ENCODE data around the gene RPRD1B. TPM values are rescaled to one million over a fixed set of nuclear protein-coding genes. Genes with fewer than 3 reads are reported as not detected.

The RPRD1B gene
- total RNA-seq, 4 donors from 2014 or later = 44.5 to 55.4 (median 52.4) TPM

DNA sequence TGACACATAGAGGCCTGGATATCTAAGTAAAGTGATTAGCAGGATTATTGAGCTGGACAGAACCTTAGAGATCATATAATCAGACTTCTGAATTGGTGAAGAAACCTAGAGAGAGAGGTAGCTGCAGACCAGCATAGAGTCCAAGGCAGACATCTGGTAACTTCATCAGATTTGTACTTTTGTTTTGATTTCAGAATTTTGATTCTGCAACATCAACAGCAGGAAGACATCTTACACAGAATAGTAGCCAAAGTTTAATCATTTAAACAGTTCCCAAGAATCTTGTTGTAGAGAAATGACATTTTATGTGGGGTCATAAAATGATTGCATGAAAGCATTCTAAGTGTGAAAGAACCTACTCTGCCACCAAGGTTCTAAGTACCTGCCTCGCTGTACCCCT is 39.4 kb downstream of the RPRD1B start:
- peaks cover 0 to 50% (median 0%) of the 10 kb centered on the region in 3 donors for H3K36me3 ChIP-seq
- no peak for TF ChIP-seq POLR2A (IDR thresholded peaks at IDR 0.05)
- TF ChIP-seq, protein P1, sequence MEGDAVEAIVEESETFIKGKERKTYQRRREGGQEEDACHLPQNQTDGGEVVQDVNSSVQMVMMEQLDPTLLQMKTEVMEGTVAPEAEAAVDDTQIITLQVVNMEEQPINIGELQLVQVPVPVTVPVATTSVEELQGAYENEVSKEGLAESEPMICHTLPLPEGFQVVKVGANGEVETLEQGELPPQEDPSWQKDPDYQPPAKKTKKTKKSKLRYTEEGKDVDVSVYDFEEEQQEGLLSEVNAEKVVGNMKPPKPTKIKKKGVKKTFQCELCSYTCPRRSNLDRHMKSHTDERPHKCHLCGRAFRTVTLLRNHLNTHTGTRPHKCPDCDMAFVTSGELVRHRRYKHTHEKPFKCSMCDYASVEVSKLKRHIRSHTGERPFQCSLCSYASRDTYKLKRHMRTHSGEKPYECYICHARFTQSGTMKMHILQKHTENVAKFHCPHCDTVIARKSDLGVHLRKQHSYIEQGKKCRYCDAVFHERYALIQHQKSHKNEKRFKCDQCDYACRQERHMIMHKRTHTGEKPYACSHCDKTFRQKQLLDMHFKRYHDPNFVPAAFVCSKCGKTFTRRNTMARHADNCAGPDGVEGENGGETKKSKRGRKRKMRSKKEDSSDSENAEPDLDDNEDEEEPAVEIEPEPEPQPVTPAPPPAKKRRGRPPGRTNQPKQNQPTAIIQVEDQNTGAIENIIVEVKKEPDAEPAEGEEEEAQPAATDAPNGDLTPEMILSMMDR (IDR thresholded peaks at IDR 0.05) = no peak
- H3K27me3 ChIP-seq = no peaks in the 10 kb centered on the region
- H3K4me3 ChIP-seq = no peak overlapping the region
- no peak for DNase-seq
- peaks cover 0 to 16% (median 0%) of the 10 kb centered on the region in 4 donors for H3K4me1 ChIP-seq
- no peaks in the 10 kb centered on the region for H3K9me3 ChIP-seq
- peak overlapping the region in 2 of 4 donors; percentile 8 to 34 for H3K27ac ChIP-seq

DNA sequence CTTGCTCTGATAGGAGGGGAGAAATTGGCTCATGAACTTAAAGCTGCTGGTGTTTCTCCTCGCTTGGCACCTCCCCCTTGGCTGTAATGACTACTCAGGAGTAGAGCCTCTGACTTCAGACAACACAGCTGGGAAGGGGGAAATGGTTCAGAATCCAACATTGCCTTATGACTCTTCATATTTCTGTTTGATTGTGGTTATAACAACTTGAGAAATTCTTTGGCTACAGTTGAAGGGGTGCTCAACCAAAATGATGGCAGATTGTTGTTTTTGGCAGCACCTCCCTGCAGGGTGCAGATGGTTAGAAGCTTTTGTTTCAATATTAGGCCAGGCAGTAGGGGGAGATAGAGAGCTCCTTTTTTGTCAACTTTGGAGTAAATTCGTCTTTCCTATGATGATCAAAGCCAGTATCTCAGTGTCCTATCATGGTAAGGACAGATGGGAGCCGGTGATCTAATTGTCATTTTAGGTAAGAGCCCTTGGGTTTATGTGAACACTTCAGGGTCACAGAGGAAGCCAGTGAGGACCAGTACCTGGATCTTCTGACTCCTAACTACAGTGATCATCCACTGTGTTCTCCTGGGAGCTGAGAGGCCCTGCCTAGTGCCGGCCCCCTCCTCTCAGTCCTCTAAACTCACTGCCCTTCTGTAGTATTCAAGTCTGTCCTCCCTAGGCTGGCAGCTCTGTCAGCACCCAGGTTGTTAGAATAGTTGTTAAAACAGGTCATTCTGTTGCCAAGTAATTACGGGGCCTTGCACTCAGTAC is 39.9 kb downstream of the RPRD1B start:
- Histone ChIP-seq H3K36me3 (peaks cover 0 to 45% (median 0%) of the 10 kb centered on the region in 3 donors), H3K27ac (peak overlapping the region in 3 of 4 donors; percentile 22 to 68 (median 47)), H3K4me1 (peaks cover 0 to 16% (median 0%) of the 10 kb centered on the region in 4 donors), H3K4me3 (no peak overlapping the region), H3K27me3 (no peaks in the 10 kb centered on the region), H3K9me3 (no peaks in the 10 kb centered on the region)
- TF ChIP-seq, protein P1 (IDR thresholded peaks at IDR 0.05) = peak; percentile 61 to 91 (median 76)
- no peak for TF ChIP-seq POLR2A (IDR thresholded peaks at IDR 0.05)
- DNase-seq = peak in 1 of 3 donors; percentile 57

DNA sequence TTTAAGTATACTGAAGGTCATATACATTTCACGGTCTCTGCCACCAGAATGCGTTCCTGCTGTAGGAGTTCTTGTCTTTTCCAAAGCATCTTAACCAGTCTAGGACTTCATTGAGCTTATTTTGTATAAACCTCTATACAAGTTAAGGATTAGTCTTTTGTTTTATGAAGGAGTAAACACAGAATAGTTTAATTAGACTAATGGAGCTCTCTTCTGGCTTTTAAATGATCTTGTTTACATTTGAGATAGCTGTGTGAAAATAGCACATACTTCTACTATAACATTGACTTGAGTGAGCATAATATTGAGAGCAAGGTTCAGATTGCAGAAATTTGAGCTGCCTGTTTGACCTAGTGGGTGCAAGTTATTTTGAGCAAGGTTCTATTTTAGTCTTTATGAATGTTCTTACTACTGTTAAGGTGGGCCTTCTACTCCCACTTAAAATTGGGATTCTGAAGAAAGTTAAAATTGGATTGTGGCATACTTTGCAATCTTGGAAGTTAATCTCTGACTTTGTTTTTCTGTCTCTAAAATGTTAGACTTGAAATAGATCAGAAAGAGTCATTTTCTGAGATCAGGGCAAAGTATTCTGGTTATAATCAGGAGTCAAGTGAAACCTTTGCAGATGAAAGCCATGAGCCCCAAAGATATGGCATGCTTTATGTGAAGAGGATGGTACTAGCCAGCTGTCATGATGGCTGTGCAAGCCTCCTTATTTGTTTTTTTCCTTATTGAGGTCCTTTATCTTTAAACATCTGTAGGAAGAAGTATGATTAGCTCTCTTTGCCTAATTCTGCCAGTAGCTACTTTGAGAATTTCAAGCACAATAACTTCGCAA is 41.8 kb downstream of the RPRD1B start:
- H3K27me3 ChIP-seq = no peaks in the 10 kb centered on the region
- H3K36me3 ChIP-seq = peaks cover 0 to 34% (median 0%) of the 10 kb centered on the region in 3 donors
- H3K4me3 ChIP-seq = no peak overlapping the region
- DNase-seq = no peak
- H3K27ac ChIP-seq = peak overlapping the region in 3 of 4 donors; percentile 18 to 68 (median 39)
- TF ChIP-seq, protein P1 (IDR thresholded peaks at IDR 0.05) = no peak
- no peak for TF ChIP-seq POLR2A (IDR thresholded peaks at IDR 0.05)
- no peaks in the 10 kb centered on the region for H3K9me3 ChIP-seq
- H3K4me1 ChIP-seq = peaks cover 0 to 16% (median 0%) of the 10 kb centered on the region in 4 donors

DNA sequence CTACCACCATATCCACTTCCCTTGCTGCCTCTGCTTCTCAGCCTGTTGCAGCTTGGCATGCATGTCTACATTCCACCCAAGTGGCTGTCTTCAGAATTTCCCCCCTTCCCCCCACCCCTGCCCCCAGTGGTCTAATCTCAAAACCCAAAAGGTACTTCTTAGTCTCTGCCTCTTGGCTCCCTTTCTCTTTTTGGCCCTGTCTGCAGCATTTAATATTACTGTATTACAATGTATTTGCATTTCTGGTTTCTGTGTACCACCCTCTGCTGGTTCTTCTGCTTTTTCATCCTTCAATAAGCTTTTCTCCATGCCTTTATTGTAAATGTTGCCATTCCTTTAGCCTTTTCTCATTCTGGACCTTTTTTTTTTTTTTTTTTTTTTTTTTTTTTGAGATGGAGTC is 43.0 kb downstream of the RPRD1B start:
- H3K4me1 ChIP-seq = peaks cover 0 to 16% (median 0%) of the 10 kb centered on the region in 4 donors
- H3K27me3 ChIP-seq = no peaks in the 10 kb centered on the region
- TF ChIP-seq, protein P1 (IDR thresholded peaks at IDR 0.05) = no peak
- TF ChIP-seq POLR2A (IDR thresholded peaks at IDR 0.05) = no peak
- no peak for DNase-seq
- peaks cover 0 to 22% (median 0%) of the 10 kb centered on the region in 3 donors for H3K36me3 ChIP-seq
- H3K9me3 ChIP-seq = no peaks in the 10 kb centered on the region
- no peak overlapping the region for H3K4me3 ChIP-seq
- peak overlapping the region in 3 of 4 donors; percentile 18 to 68 (median 39) for H3K27ac ChIP-seq

DNA sequence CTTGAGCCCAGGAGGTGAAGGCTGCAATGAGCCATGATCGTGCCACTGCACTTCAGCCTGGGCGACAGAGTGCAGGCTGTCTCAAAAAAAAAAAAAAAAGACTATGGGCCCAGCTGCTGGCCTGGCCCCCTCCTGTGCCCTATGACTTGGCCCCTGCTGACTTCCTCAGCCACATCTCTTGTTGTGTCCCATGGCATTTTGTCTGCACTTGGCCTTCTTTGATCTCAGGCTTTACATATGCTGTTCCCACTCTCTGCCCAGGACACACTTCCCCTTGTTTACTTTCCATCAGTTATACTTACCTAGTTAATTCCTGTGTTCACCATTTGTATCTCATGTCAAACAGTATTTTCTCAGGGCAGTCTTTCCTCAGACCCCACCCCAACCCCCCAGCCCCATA is 44.5 kb downstream of the RPRD1B start:
- H3K4me1 ChIP-seq = peaks cover 0 to 14% (median 0%) of the 10 kb centered on the region in 4 donors
- no peak for DNase-seq
- no peak overlapping the region for H3K27ac ChIP-seq
- no peaks in the 10 kb centered on the region for H3K9me3 ChIP-seq
- TF ChIP-seq POLR2A (IDR thresholded peaks at IDR 0.05) = no peak
- TF ChIP-seq, protein P1 (IDR thresholded peaks at IDR 0.05) = no peak
- peaks cover 0 to 22% (median 0%) of the 10 kb centered on the region in 3 donors for H3K36me3 ChIP-seq
- no peak overlapping the region for H3K4me3 ChIP-seq
- H3K27me3 ChIP-seq = no peaks in the 10 kb centered on the region

Data from Peyer's patch (tissue), 4 donors.